GM12872 (cell line): ENCODE measurements around the gene PHF14.

ENCODE experiments used
- CTCF ChIP-seq: IDR thresholded peaks from 3 replicates; pipeline ENCODE4 v1.5.1; 2011; ENCODE audit warnings: low read depth, mild to moderate bottlenecking, low read length, moderate library complexity; ENCODE audit not compliant: insufficient read depth

Gene PHF14

GRCh38 chr7:10977113-10977512 lies 3.4 kb downstream of the PHF14 start:
- TF ChIP-seq CTCF, result no peak

GRCh38 chr7:10981317-10981716 lies 7.6 kb downstream of the PHF14 start:
- no peak for TF ChIP-seq CTCF

GRCh38 chr7:10998996-10999757 lies 25.5 kb downstream of the PHF14 start:
- no peak for TF ChIP-seq CTCF

- no peak for TF ChIP-seq CTCF
Observed at GRCh38 chr7:11005202-11005601, 31.5 kb downstream of the PHF14 start.

- no peak for TF ChIP-seq CTCF
Observed at GRCh38 chr7:11006291-11006690, 32.6 kb downstream of the PHF14 start.

GRCh38 chr7:11009631-11010030 lies 36.0 kb downstream of the PHF14 start:
- no peak for TF ChIP-seq CTCF

- TF ChIP-seq CTCF, result no peak
Observed at GRCh38 chr7:11021468-11021867, 47.8 kb downstream of the PHF14 start.
